Measurements from ENCODE around the gene C1orf115. TPM values are rescaled to one million over a fixed set of nuclear protein-coding genes. Genes with fewer than 3 reads are reported as not detected.
"Not testable (repeated sequence)": the region's sequence is repeated elsewhere in the genome, so short reads cannot be mapped to it uniquely, and the experiment has no call there.

The C1orf115 gene
- total and polyA plus RNA-seq, 12 donors: 1.1 to 12.7 (median 7.0) TPM

DNA sequence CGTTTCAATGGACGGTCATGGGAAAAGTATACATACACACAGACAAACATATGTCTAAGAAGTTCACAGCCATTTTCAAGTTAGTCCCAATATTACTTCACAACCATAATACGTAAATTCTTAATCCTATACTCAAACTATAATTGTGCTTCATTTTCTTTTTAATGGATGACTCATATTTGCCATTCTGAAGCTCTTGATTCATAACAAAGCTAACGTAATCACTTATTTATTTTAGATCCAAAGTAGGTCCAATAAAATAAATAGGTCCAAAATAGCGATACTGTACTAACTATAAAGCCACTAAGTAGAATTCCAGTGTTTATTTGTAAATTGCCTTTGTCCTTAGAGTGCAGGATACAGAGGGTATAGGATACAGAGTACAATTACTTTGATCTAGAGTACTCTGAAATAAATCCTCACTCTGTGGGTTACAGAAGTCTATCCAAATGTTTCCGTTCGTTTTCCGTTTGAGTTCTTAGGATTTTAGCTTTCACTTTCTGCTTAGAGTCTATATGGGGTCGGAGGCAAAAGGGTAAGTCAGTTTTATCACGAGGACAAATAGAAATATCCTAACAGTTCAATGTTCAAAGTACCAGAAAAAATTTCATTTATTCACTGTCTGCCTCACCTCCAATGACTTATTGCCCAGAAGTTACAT is 8.8 kb upstream of the C1orf115 start:
- Histone ChIP-seq H3K27ac (no peak overlapping the region), H3K4me3 (peak overlapping the region in 1 of 4 donors; percentile 27), H3K36me3 (replicated peaks in 1 of 2) (no peaks in the 10 kb centered on the region), H3K9me3 (replicated peaks in 1 of 3) (no peaks in the 10 kb centered on the region), H3K27me3 (no peaks in the 10 kb centered on the region), H3K4me1 (replicated peaks in 1 of 2) (peaks cover 0 to 5% of the 10 kb centered on the region in 2 donors)
- no peak for DNase-seq
- TF ChIP-seq POLR2A (IDR thresholded peaks at IDR 0.05): no peak
- TF ChIP-seq, protein P1, sequence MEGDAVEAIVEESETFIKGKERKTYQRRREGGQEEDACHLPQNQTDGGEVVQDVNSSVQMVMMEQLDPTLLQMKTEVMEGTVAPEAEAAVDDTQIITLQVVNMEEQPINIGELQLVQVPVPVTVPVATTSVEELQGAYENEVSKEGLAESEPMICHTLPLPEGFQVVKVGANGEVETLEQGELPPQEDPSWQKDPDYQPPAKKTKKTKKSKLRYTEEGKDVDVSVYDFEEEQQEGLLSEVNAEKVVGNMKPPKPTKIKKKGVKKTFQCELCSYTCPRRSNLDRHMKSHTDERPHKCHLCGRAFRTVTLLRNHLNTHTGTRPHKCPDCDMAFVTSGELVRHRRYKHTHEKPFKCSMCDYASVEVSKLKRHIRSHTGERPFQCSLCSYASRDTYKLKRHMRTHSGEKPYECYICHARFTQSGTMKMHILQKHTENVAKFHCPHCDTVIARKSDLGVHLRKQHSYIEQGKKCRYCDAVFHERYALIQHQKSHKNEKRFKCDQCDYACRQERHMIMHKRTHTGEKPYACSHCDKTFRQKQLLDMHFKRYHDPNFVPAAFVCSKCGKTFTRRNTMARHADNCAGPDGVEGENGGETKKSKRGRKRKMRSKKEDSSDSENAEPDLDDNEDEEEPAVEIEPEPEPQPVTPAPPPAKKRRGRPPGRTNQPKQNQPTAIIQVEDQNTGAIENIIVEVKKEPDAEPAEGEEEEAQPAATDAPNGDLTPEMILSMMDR (IDR thresholded peaks at IDR 0.05): no peak
- WGBS, 4 donors: 66 to 72% (median 69%) methylated on average over 10 of the region's 10 CpGs
- intact Hi-C loops (cut with DNase I): loop anchor here in 1 of 2 donors (5.0 kb wide), 1 partner anchor 96 kb away; no protein-coding TSS in a partner anchor

DNA sequence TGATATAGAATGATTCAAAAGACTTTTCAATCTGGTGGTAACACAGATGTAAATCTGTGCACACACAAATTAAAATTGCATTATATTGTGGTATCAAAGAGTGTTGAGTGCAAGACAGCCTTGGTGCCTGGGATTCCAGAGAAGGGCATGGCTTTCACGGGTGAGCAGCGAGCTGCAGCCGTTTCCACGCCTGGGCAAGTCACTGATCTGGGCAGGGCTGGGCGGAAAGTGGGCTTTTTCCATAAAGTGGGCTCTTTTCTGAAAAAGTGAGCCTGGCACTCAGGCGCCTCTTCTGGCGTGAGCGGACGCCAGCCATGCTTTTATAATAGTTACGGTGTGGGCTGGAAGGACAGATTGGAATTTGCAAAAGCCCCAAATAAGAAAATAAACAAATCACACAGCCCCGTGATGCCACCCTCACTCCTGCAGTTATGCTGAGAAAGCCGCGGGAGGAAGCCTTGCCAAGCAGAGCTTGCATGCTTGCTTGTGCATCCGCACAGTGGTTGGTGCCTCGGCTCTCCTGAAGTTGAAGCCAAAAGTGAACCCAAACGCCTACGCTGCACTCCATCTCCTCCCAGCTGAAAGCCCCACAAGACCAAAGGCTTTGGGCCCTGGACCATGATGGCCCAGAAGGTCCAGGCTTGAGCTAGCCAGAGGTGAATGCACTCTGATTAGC is 7.1 kb upstream of the C1orf115 start:
- DNase-seq: no peak
- Histone ChIP-seq H3K27ac (no peak overlapping the region), H3K9me3 (replicated peaks in 1 of 3) (no peaks in the 10 kb centered on the region), H3K4me3 (no peak overlapping the region), H3K27me3 (no peaks in the 10 kb centered on the region), H3K4me1 (replicated peaks in 1 of 2) (peaks cover 0 to 5% of the 10 kb centered on the region in 2 donors), H3K36me3 (replicated peaks in 1 of 2) (no peaks in the 10 kb centered on the region)
- intact Hi-C loops (cut with DNase I): loop anchor here in 1 of 2 donors (5.0 kb wide), 1 partner anchor 94 kb away; no protein-coding TSS in a partner anchor
- 86 to 96% (median 90%) methylated on average over 15 to 17 of the region's 17 CpGs for WGBS, 4 donors
- no peak for TF ChIP-seq POLR2A (IDR thresholded peaks at IDR 0.05)
- TF ChIP-seq, protein P1 (IDR thresholded peaks at IDR 0.05): no peak

DNA sequence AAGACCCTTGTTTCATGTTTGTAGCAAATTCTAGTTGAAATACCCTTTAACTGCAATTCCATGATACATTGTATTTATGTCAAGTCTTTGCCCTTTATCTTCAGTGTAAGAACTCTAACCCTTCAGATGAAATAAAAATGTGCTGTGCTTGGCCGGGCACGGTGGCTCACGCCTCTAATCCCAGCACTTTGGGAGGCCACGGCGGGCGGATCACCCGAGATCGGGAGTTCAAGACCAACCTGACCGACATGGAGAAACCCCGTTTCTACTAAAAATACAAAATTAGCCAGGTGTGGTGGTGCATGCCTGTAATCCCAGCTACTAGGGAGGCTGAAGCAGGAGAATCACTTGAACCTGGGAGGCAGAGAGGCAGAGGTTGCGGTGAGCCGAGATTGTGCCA is 6.4 kb upstream of the C1orf115 start:
- WGBS, 4 donors: 92 to 95% (median 95%) methylated on average over 12 of the region's 12 CpGs

DNA sequence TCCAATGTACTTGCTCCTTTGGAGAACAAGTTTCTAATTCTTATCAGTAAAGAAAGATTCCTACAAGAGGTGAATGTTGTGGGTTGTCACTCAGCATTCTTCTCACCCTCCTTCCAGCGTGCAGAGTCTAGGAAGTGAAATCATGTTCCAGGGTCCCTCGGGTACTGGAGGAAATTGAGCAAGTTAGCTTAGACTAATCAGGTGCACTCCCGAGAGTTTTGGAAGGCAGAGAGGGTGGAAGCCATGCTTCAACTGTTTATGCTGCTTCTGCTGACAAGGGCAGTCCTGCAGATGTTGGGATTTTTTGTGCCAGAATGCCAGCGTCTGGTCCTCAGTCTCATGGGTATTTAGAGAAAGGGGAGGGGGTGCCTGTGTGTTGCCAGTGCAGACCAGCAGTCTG is 5.3 kb upstream of the C1orf115 start:
- TF ChIP-seq POLR2A (IDR thresholded peaks at IDR 0.05): no peak
- TF ChIP-seq, protein P1 (IDR thresholded peaks at IDR 0.05): no peak

More for the DNA sequence above, 6.4 kb upstream of the C1orf115 start:
- not testable (repeated sequence) for H3K27me3 ChIP-seq; H3K27ac ChIP-seq; H3K4me1 ChIP-seq (replicated peaks in 1 of 2); H3K36me3 ChIP-seq (replicated peaks in 1 of 2); H3K4me3 ChIP-seq; DNase-seq; H3K9me3 ChIP-seq (replicated peaks in 1 of 3)
- intact Hi-C loops (cut with DNase I): loop anchor here in 1 of 2 donors (5.0 kb wide), 1 partner anchor 94 kb away; no protein-coding TSS in a partner anchor

More for the DNA sequence above, 5.3 kb upstream of the C1orf115 start:
- intact Hi-C loops (cut with DNase I): loop anchor here in 1 of 2 donors (5.0 kb wide), 1 partner anchor 92 kb away; no protein-coding TSS in a partner anchor
- no peak overlapping the region for H3K4me3 ChIP-seq
- H3K36me3 ChIP-seq (replicated peaks in 1 of 2): no peaks in the 10 kb centered on the region
- no peak overlapping the region for H3K27ac ChIP-seq
- peaks cover 0 to 10% of the 10 kb centered on the region in 2 donors for H3K4me1 ChIP-seq (replicated peaks in 1 of 2)
- no peaks in the 10 kb centered on the region for H3K9me3 ChIP-seq (replicated peaks in 1 of 3)
- H3K27me3 ChIP-seq: no peaks in the 10 kb centered on the region
- no peak for DNase-seq
- WGBS, 4 donors: 46 to 62% (median 55%) methylated on average over 3 to 4 of the region's 4 CpGs
